AG08395 (cell line): ENCODE results near the gene SLC39A8.

ENCODE experiments used
- DNase-seq: peaks from one replicate; pipeline ENCODE4 v3.0.0; 2012; ENCODE audit warnings: mixed read lengths, low spot score

SLC39A8 gene

GRCh38 chr4:102339018-102339417 is 6.3 kb downstream of the SLC39A8 start:
- no peak for DNase-seq

DNA sequence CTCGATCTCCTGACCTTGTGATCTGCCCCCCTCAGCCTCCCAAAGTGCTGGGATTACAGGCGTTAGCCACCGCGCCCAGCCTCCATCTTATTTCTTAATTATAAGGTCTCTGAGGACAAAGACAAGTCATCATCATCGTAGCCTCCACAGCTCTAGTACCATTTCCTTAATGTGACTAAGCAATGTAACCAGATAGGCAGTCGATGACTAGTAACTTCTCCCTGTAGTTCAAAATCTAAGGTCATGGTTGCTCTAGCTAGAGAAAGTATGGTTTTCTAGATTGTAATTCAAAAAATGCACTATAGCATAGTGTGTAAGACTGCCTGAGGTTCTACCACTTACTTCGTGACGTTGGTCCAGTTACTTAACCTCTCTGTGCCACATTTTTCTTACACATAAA is 6.9 kb downstream of the SLC39A8 start:
- no peak for DNase-seq

- no peak for DNase-seq
Measured at GRCh38 chr4:102335616-102336015, 9.7 kb downstream of the SLC39A8 start.

- DNase-seq: no peak
Measured at GRCh38 chr4:102334624-102335023, 10.7 kb downstream of the SLC39A8 start.

GRCh38 chr4:102333787-102334186 is 11.5 kb downstream of the SLC39A8 start:
- DNase-seq: no peak

- DNase-seq: no peak
Measured at GRCh38 chr4:102328045-102328444, 17.2 kb downstream of the SLC39A8 start.

DNA sequence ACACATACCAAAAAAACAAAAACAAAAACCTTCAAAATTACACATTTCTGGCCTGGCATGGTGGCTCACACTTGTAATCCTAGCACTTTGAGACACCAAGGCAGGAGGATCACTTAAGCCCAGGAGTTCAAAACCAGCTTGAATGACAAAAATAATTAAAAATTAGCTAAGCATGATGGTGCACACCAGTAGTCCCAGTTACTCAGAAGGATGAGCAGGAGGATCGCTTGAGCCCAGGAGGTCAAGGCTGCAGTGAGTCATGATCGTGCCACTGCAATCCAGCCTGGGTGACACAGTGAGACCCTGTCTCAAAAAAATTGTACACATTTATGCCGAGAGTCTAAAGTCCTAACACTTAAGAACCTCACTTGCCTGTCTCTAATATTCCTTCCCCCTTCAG is 18.3 kb downstream of the SLC39A8 start:
- DNase-seq: no peak

DNA sequence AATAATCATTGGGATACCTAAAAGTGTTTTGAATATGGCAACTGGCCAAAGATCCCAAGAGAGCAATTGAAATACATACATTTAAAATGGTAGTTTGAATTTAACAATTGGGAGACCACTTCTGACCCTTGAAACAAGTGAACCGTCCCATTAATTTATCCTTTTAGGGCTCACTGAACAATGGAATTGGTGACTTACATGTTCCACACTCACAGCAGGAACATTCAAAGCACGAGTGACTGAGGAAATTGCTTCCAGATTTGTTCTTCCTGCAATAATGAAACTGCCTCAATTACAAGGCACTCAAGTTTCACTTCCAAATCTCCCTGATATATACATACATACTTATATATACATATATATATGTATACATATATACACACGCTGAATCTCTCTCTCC is 20.6 kb downstream of the SLC39A8 start:
- DNase-seq: no peak

- DNase-seq: no peak
Measured at GRCh38 chr4:102322736-102323135, 22.5 kb downstream of the SLC39A8 start.

GRCh38 chr4:102321260-102321995 is 23.9 kb downstream of the SLC39A8 start:
- DNase-seq: no peak

DNA sequence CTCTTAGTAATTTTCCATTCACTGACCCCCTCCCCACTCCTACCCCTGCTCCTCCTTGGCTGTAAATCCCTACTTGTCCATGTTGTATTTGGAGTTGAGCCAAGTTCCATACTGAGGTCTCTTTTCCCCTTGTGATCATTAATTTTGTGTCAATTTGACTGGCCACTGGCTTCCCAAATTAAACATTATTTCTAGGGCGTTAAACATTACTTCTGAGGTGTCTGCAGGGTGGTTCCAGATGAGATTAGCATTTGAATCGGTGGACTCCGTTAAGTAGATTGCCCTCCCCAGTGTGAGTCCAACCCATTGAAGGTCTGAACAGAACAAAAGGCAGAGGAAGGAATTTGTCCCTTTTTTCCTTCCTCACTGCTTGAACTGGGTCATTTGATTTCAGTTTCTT is 25.7 kb downstream of the SLC39A8 start:
- DNase-seq: no peak

GRCh38 chr4:102318526-102318925 is 26.8 kb downstream of the SLC39A8 start:
- no peak for DNase-seq

GRCh38 chr4:102318105-102318504 is 27.2 kb downstream of the SLC39A8 start:
- DNase-seq: no peak

GRCh38 chr4:102317459-102317858 is 27.8 kb downstream of the SLC39A8 start:
- no peak for DNase-seq

GRCh38 chr4:102316585-102316984 is 28.7 kb downstream of the SLC39A8 start:
- no peak for DNase-seq

- DNase-seq: no peak
Measured at GRCh38 chr4:102315532-102315931, 29.8 kb downstream of the SLC39A8 start.

DNA sequence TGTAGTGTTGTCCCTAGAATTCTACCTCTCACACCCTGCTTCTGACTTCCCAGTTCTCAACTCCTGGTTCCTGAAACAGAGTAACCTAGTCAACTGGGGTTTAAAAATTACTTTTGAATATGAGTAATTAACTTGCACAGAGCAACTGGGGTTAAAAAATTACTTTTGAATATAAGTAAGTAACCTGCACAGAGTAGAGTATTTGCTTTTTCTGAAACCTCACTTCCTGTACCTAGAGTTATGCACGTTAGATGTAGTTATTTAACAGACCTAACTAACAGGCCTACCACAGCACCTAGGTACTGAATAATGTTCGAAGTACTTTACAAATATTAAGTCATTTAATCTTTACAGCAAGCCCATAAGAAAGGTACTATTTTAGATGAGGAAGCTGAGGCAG is 32.9 kb downstream of the SLC39A8 start:
- DNase-seq: no peak

DNA sequence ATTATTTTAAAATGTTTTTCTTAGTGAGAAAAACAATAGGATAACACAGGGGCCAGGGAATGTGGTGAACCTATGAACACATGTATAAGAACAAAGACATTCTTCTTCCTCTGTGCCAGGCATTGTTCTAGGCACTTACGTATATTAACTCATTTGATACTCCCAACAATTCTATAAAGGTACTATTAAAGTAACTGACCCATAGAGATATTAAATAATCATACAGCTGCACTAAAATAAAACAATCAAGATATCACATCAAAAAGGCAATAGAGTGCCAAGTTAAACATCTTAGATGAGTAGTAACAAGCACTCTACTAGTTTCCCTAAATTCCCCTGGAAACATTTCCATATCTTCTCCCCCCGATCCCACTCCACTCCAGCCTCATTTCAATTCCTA is 33.4 kb downstream of the SLC39A8 start:
- no peak for DNase-seq

GRCh38 chr4:102311407-102311806 is 33.9 kb downstream of the SLC39A8 start:
- DNase-seq: no peak

DNA sequence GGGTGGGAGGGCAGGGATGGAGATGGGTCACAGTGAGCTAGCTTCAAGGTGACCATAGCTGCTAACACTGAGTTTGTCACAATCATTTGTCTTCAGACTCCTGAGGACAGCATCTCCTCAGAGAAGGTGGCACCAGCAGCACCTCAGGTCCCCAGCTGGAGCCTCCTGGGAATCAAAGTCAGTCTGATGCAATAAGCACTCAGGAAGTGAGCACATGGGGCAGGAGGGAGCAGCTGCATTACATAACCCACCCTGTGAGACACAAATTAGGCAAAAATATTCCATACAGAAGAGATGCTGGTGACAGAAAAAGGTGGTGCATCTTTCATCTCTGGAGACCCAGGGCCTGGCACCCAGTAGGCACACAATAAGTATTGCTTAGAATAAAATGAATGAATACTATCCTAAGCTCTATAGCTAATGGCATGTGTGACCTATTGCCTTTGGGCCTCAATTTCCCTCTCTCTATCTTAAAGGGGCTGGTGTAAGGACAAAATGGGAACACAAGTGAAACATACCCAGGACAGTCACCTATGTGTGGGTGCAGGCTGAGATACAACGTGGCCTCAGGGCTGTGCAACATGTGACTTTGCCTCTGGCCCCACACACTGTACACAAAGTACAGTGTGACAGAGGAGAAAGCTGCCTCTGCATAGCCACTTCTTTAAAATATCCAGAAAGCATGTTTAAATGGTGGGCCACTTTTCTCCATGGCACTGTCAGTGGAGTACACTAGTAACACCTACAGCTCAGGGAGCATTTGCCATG is 37.1 kb downstream of the SLC39A8 start:
- DNase-seq: no peak

- no peak for DNase-seq
Measured at GRCh38 chr4:102305666-102306065, 39.6 kb downstream of the SLC39A8 start.

DNA sequence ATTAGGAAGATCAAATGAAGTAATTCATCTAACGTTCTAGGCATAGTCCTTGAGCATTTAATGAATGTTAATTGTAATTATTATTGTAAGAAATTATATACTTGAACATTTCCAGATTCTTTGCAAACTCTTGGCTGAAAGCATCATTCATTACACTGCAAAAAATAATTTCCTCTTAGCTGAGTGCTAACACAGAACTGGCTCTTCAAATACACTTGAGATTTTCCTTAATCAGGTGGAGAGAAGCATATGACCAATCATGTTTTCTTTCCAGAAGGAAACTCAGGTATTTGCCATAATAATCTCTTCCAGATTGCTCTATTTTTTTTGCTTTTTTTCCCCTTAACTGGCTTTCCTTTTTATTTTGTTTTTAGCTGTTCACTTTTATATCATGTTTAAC is 42.5 kb downstream of the SLC39A8 start:
- no peak for DNase-seq

DNA sequence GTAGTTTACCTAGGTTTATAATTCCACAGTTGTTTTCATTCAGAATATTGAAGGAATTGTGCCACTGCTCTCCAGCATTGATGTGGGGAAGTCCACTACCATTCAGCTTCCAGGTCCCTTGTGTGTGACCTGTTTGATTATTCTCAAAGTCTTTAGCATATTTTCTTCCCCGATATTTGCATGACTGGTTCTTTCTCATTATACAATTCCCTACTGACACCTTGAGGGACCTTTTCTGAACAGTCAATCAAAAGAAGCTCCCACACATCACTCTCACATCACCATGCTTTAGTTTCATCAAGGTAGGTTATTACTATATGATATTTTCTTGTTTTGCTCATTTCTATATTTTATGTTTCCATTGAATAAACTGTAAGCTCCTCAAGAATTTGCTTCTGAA is 44.1 kb downstream of the SLC39A8 start:
- no peak for DNase-seq
